HEK293T (cell line): ENCODE results near the gene GXYLT1.

Experiments
- CTCF ChIA-PET: fragments of 350-600 bp; formaldehyde crosslinking; extraction: SDS; loops from one replicate; lab custom pipeline; 2021; ENCODE audit warnings: antibody characterized with exemption, inconsistent platforms; lab: Yijun Ruan, JAX
- POLR2A ChIA-PET: fragments of 350-600 bp; formaldehyde crosslinking; extraction: SDS; loops from one replicate; lab custom pipeline; 2020; ENCODE audit warnings: antibody characterized with exemption, inconsistent platforms; lab: Yijun Ruan, JAX
- DNase-seq: peaks from one replicate; pipeline ENCODE4 v3.0.0; 2012; ENCODE audit warnings: mixed read lengths; ENCODE audit errors: extremely low spot score
- ARNT ChIP-seq: fragments of 450-650 bp; IDR thresholded peaks from 2 replicates; pipeline ENCODE4 v1.6.1; 2017; ENCODE audit warnings: mild to moderate bottlenecking
- BHLHE40 ChIP-seq: fragments of 450-650 bp; IDR thresholded peaks from 2 replicates; pipeline ENCODE4 v1.6.1; 2016; ENCODE audit warnings: mild to moderate bottlenecking, moderate library complexity, borderline replicate concordance
- CTBP1 ChIP-seq: fragments of 450-650 bp; IDR thresholded peaks from 2 replicates; pipeline ENCODE4 v1.6.1; 2016; ENCODE audit warnings: borderline replicate concordance
- ELF4 ChIP-seq: fragments of 450-650 bp; IDR thresholded peaks from 2 replicates; pipeline ENCODE4 v1.6.1; 2017; ENCODE audit warnings: antibody characterized with exemption
- FOXA1 ChIP-seq: fragments of 450-650 bp; IDR thresholded peaks from 2 replicates; pipeline ENCODE4 v1.6.1; 2016; ENCODE audit warnings: mild to moderate bottlenecking
- FOXK2 ChIP-seq: fragments of 450-650 bp; IDR thresholded peaks from 2 replicates; pipeline ENCODE4 v1.6.1; 2016; ENCODE audit warnings: mild to moderate bottlenecking
- FOXM1 ChIP-seq: fragments of 450-650 bp; IDR thresholded peaks from 2 replicates; pipeline ENCODE4 v1.6.1; 2017; ENCODE audit warnings: mild to moderate bottlenecking, borderline replicate concordance
- HDGF ChIP-seq: fragments of 450-650 bp; IDR thresholded peaks from 2 replicates; pipeline ENCODE4 v1.6.1; 2017; ENCODE audit warnings: antibody characterized with exemption, borderline replicate concordance
- L3MBTL2 ChIP-seq: fragments of 450-650 bp; conservative IDR thresholded peaks from 2 replicates; pipeline ENCODE4 v1.6.1; 2016; ENCODE audit warnings: mild to moderate bottlenecking
- LEF1 ChIP-seq: fragments of 450-650 bp; IDR thresholded peaks from 2 replicates; pipeline ENCODE4 v1.6.1; 2017; ENCODE audit warnings: mild to moderate bottlenecking, borderline replicate concordance
- NFRKB ChIP-seq: fragments of 450-650 bp; IDR thresholded peaks from 2 replicates; pipeline ENCODE4 v1.6.1; 2016; ENCODE audit warnings: mild to moderate bottlenecking, moderate library complexity
- PKNOX1 ChIP-seq: fragments of 450-650 bp; IDR thresholded peaks from 2 replicates; pipeline ENCODE4 v1.6.1; 2016
- SP1 ChIP-seq: fragments of 450-650 bp; IDR thresholded peaks from 2 replicates; pipeline ENCODE4 v1.6.1; 2017
- SUZ12 ChIP-seq: fragments of 450-650 bp; IDR thresholded peaks from 2 replicates; pipeline ENCODE4 v1.6.1; 2016; ENCODE audit warnings: mild to moderate bottlenecking
- TARDBP ChIP-seq: fragments of 450-650 bp; IDR thresholded peaks from 2 replicates; pipeline ENCODE4 v1.6.1; 2016
- ZNF384 ChIP-seq: fragments of 450-650 bp; IDR thresholded peaks from 2 replicates; pipeline ENCODE4 v1.6.1; 2016

Gene GXYLT1

DNA sequence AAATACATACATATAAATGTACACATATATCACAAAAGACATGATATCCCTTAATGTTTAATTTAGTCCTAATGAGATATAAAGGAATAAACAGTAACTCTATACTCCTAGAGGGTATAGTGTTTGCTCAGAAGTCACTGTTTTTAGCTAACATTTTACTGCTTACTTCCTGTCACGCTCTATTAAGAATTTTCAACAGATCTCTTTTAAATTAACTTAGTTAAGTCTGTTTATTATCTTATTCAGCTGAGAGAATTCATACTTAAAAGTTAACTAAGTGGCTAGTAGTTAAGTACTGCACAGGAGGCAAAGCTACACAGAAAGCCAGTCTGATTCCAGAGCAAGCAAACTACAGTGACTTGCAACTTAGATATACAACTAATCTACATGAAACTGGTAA lies 39.9 kb downstream of the GXYLT1 start:
- POLR2A ChIA-PET: no interaction called here
- CTCF ChIA-PET: interaction anchor here (0.6 kb wide), 1 partner anchor 11 kb away, joined by 4 read pairs; no protein-coding TSS in a partner anchor
- no peak for DNase-seq
- TF ChIP-seq HDGF: no peak
- TF ChIP-seq FOXM1: no peak
- no peak for TF ChIP-seq SP1
- no peak for TF ChIP-seq CTBP1
- no peak for TF ChIP-seq NFRKB
- no peak for TF ChIP-seq FOXA1
- no peak for TF ChIP-seq ELF4
- TF ChIP-seq FOXK2: no peak
- TF ChIP-seq PKNOX1: no peak

DNA sequence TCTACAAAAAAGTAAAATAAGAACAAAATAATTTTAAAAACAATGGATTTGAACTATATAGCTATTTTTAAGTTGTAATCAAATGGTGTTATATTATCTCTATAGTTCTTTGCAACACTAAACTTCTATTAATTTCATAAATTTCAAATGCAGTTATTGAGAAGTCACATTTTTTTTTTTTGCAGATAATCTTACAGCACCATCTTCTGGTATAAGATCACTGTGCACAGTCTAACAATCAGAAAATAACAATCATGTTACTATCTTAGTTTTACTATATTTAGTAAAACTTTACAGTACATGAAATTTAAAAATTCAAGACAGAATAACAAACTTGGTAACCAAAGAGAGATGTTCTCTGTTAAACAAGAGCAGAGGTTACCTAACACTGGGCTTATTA lies 40.6 kb downstream of the GXYLT1 start:
- POLR2A ChIA-PET: no interaction called here
- no peak for DNase-seq
- CTCF ChIA-PET: interaction anchor here (0.6 to 0.7 kb wide), 5 partner anchors 8 to 1133 kb away, joined by 3 to 8 read pairs (median 4); no protein-coding TSS in a partner anchor
- no peak for TF ChIP-seq FOXM1
- no peak for TF ChIP-seq FOXK2
- no peak for TF ChIP-seq FOXA1
- TF ChIP-seq BHLHE40: no peak
- no peak for TF ChIP-seq ARNT
- TF ChIP-seq NFRKB: no peak
- no peak for TF ChIP-seq SUZ12
- no peak for TF ChIP-seq ELF4
- TF ChIP-seq LEF1: no peak
- no peak for TF ChIP-seq ZNF384
- no peak for TF ChIP-seq L3MBTL2
- TF ChIP-seq PKNOX1: no peak
- TF ChIP-seq HDGF: no peak

- TF ChIP-seq HDGF: no peak
- TF ChIP-seq PKNOX1: no peak
- no peak for TF ChIP-seq SUZ12
- no peak for TF ChIP-seq SP1
- TF ChIP-seq LEF1: no peak
- no peak for TF ChIP-seq FOXK2
- TF ChIP-seq FOXA1: no peak
- TF ChIP-seq ELF4: no peak
- no peak for TF ChIP-seq ZNF384
- TF ChIP-seq TARDBP: no peak
- POLR2A ChIA-PET: no interaction called here
- DNase-seq: no peak
- CTCF ChIA-PET: interaction anchor here (1.2 kb wide), 1 partner anchor 23 kb away, joined by 4 read pairs; no protein-coding TSS in a partner anchor
Measured at GRCh38 chr12:42103155-42103554, 41.5 kb downstream of the GXYLT1 start.

- POLR2A ChIA-PET: no interaction called here
- no peak for TF ChIP-seq FOXM1
- no peak for TF ChIP-seq NFRKB
- no peak for TF ChIP-seq BHLHE40
- no peak for TF ChIP-seq ELF4
- TF ChIP-seq L3MBTL2: no peak
- CTCF ChIA-PET: interaction anchor here (1.2 kb wide), 1 partner anchor 24 kb away, joined by 4 read pairs; no protein-coding TSS in a partner anchor
Measured at GRCh38 chr12:42102720-42103119, 42.0 kb downstream of the GXYLT1 start.

GRCh38 chr12:42099433-42099832 lies 45.2 kb downstream of the GXYLT1 start:
- DNase-seq: no peak
- ChIA-PET POLR2A (no interaction called here), CTCF (no interaction called here)
- TF ChIP-seq BHLHE40: no peak
- TF ChIP-seq NFRKB: no peak
- TF ChIP-seq SP1: no peak
- TF ChIP-seq TARDBP: no peak
- TF ChIP-seq FOXA1: no peak
- no peak for TF ChIP-seq CTBP1
- no peak for TF ChIP-seq SUZ12
- TF ChIP-seq FOXK2: no peak
- TF ChIP-seq ZNF384: no peak
- TF ChIP-seq FOXM1: no peak
- no peak for TF ChIP-seq ELF4
- no peak for TF ChIP-seq PKNOX1
- TF ChIP-seq L3MBTL2: no peak
- no peak for TF ChIP-seq ARNT
- no peak for TF ChIP-seq HDGF
- no peak for TF ChIP-seq LEF1

More at GRCh38 chr12:42102720-42103119, 42.0 kb downstream of the GXYLT1 start:
- DNase-seq: no peak

DNA sequence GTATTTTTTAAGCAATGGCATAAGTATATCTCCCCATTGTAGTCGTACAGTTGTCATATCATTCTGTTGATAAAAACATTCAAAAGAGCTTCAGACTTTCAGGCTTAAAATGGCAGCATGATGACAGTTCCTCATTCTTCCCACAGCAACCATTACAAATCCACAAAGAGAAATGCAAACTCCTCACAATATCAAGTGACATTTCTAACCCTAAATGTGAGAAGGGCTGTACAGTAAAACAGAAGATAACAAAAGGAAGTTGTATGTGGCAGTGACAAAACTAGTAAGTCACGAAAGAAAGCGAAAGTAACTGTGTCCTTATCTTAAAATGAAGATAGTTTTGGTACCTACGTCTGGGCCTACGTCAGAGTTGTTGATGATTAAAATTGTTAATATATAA lies 46.7 kb downstream of the GXYLT1 start:
- POLR2A ChIA-PET: no interaction called here
- TF ChIP-seq FOXM1: no peak
- no peak for TF ChIP-seq HDGF
- TF ChIP-seq BHLHE40: no peak
- TF ChIP-seq ELF4: no peak
- no peak for TF ChIP-seq PKNOX1
- no peak for TF ChIP-seq ZNF384
- TF ChIP-seq FOXK2: no peak
- TF ChIP-seq FOXA1: no peak
- TF ChIP-seq CTBP1: no peak
- no peak for TF ChIP-seq ARNT
- no peak for TF ChIP-seq L3MBTL2
- TF ChIP-seq NFRKB: no peak
- TF ChIP-seq SUZ12: no peak
- CTCF ChIA-PET: no interaction called here
- no peak for DNase-seq
